Measurements from ENCODE around the gene GMPR2.

The GMPR2 gene

GRCh38 chr14:24232645-24233537 lies at the start of gene GMPR2:
GMPR2 (plus strand) TSS chr14:24232929; CDS start chr14:24233254, 325 bp downstream.
- DNase-seq (ENCODE audit: extremely low spot score, insufficient read length, low read depth) (peak; percentile 47), FAIRE-seq (peak; percentile 78)

- DNase-seq (ENCODE audit: extremely low spot score, insufficient read length, low read depth) (no peak), FAIRE-seq (no peak)
Measured at GRCh38 chr14:24183014-24183481, 49.7 kb upstream of the GMPR2 start.

GRCh38 chr14:24184104-24184970 lies 48.4 kb upstream of the GMPR2 start:
- FAIRE-seq (no peak), DNase-seq (ENCODE audit: extremely low spot score, insufficient read length, low read depth) (no peak)

- FAIRE-seq, result no peak
- DNase-seq (ENCODE audit: extremely low spot score, insufficient read length, low read depth), result no peak
Measured at GRCh38 chr14:24185026-24185425, 47.7 kb upstream of the GMPR2 start.

- FAIRE-seq, result no peak
- DNase-seq (ENCODE audit: extremely low spot score, insufficient read length, low read depth), result no peak
Measured at GRCh38 chr14:24185741-24186140, 47.0 kb upstream of the GMPR2 start.

GRCh38 chr14:24186831-24187538 lies 45.7 kb upstream of the GMPR2 start:
- FAIRE-seq, result no peak
- DNase-seq (ENCODE audit: extremely low spot score, insufficient read length, low read depth), result no peak

GRCh38 chr14:24187539-24187915 lies 45.2 kb upstream of the GMPR2 start:
- DNase-seq (ENCODE audit: extremely low spot score, insufficient read length, low read depth) (no peak), FAIRE-seq (no peak)

GRCh38 chr14:24188251-24189058 lies 44.3 kb upstream of the GMPR2 start, which contains the start of gene IPO4:
IPO4 (minus strand) TSS chr14:24188816; CDS start chr14:24188787, 29 bp downstream.
- FAIRE-seq (peak; percentile 95), DNase-seq (ENCODE audit: extremely low spot score, insufficient read length, low read depth) (peak; percentile 99)

GRCh38 chr14:24189059-24189375 lies 43.7 kb upstream of the GMPR2 start:
- FAIRE-seq, result no peak
- DNase-seq (ENCODE audit: extremely low spot score, insufficient read length, low read depth), result no peak

- DNase-seq (ENCODE audit: extremely low spot score, insufficient read length, low read depth) (no peak), FAIRE-seq (no peak)
Measured at GRCh38 chr14:24189460-24189859, 43.3 kb upstream of the GMPR2 start.

GRCh38 chr14:24190416-24190815 lies 42.3 kb upstream of the GMPR2 start:
- DNase-seq (ENCODE audit: extremely low spot score, insufficient read length, low read depth) (no peak), FAIRE-seq (no peak)

- FAIRE-seq (no peak), DNase-seq (ENCODE audit: extremely low spot score, insufficient read length, low read depth) (no peak)
Measured at GRCh38 chr14:24192933-24193332, 39.8 kb upstream of the GMPR2 start.

- DNase-seq (ENCODE audit: extremely low spot score, insufficient read length, low read depth), result no peak
Measured at GRCh38 chr14:24194186-24194872, 38.4 kb upstream of the GMPR2 start.

GRCh38 chr14:24194873-24195185 lies 37.9 kb upstream of the GMPR2 start:
- no peak for FAIRE-seq
- no peak for DNase-seq (ENCODE audit: extremely low spot score, insufficient read length, low read depth)

More at GRCh38 chr14:24194186-24194872, 38.4 kb upstream of the GMPR2 start:
- no peak for FAIRE-seq

- FAIRE-seq, result peak; percentile 82
- DNase-seq (ENCODE audit: extremely low spot score, insufficient read length, low read depth), result no peak
Measured at GRCh38 chr14:24195186-24196070, 37.3 kb upstream of the GMPR2 start, which contains the start of gene TM9SF1. TM9SF1 (minus strand) TSS chr14:24195441; CDS start chr14:24195019, 422 bp downstream.

GRCh38 chr14:24196071-24197055 lies 36.4 kb upstream of the GMPR2 start:
- no peak for DNase-seq (ENCODE audit: extremely low spot score, insufficient read length, low read depth)
- peak; percentile 77 for FAIRE-seq

GRCh38 chr14:24197056-24197450 lies 35.7 kb upstream of the GMPR2 start:
- FAIRE-seq (no peak), DNase-seq (ENCODE audit: extremely low spot score, insufficient read length, low read depth) (no peak)
